ENCODE results near the gene CSGALNACT2.

GRCh38 chr10:43187213-43187612 lies 49.0 kb downstream of the CSGALNACT2 start:
- TF ChIP-seq ZNF280B (CRISPR knock-in tag; IDR thresholded peaks at IDR 0.05) (no peak), GTF2E2 (tag; IDR thresholded peaks at IDR 0.05) (no peak), CTCF (IDR thresholded peaks at IDR 0.05 in 2 of 3, conservative IDR thresholded peaks at IDR 0.05 in 1 of 3; ENCODE audit: insufficient read depth in 2 of 3, low read depth in 1 of 3, low read length in 3 of 3) (no peak), PHF20 (IDR thresholded peaks at IDR 0.05; ENCODE audit: partially characterized antibody) (no peak), SAFB (IDR thresholded peaks at IDR 0.05; ENCODE audit: borderline replicate concordance, low read depth, low read length) (no peak), ZNF3 (CRISPR knock-in tag; IDR thresholded peaks at IDR 0.05) (no peak), POLR2A (conservative IDR thresholded peaks at IDR 0.05) (no peak), SP2 (IDR thresholded peaks at IDR 0.05; ENCODE audit: extremely low read depth, low read depth, low read length, poor library complexity, severe bottlenecking) (no peak), POLR2AphosphoS5 (IDR thresholded peaks at IDR 0.05; ENCODE audit: control insufficient read depth, insufficient read depth, low read depth, low read length) (no peak), MTF1 (CRISPR knock-in tag; IDR thresholded peaks at IDR 0.05; ENCODE audit: borderline replicate concordance) (no peak), KLF16 (IDR thresholded peaks at IDR 0.05) (no peak)
